NCI-H82 (cell line): ENCODE data around the gene MARK2.
A peak's percentile ranks its signal among the peaks of the same experiment; 100 is the strongest.
"Not testable (repeated sequence)": the region's sequence is repeated elsewhere in the genome, so short reads cannot be mapped to it uniquely, and the experiment has no call there.

Experiments
- DNase-seq: peaks from one replicate; lab custom pipeline; 2025; lab: John Stamatoyannopoulos, UW

MARK2 gene

GRCh38 chr11:63854696-63855095 is 15.8 kb downstream of the MARK2 start:
- no peak for DNase-seq

DNA sequence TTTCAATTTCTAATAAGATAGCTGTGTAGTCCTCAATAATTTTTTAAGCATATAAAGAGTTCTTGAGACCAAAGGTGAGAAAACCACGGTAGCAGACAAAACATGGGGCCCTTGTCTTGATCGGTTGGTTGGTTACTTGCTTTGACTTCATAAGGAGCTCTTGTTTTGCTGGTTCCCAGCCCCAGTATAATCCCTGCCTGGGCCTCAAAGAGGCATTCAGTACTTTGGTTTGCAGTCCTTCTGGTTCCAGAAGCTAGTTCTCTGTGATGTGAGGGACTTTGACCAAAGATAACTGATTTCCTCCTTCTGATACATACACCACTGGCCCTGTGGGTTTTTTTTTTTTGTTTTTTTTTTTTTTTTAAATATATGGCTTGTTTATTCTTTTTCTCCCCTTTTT is 17.1 kb downstream of the MARK2 start:
- no peak for DNase-seq

GRCh38 chr11:63858628-63859550 is 20.0 kb downstream of the MARK2 start:
- DNase-seq: no peak

DNA sequence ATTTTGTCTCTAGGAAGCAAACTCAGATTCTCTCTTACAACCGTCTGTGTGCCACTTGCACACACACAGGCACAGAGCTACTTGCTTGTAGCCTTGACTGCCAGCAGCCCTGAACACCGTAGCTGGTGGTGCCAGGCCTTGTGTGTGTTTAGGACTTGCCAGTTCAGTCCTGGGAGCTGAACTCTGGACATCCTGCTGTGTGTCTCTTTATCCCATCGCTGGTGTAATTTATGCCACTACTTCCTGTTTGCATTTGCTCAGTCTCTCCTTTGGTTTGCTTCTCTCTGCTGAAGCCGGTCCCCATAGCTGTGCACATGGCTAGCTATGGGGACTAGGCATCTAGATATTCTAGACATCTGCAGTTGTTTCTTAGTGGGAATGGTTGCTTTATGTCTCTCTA is 24.0 kb downstream of the MARK2 start:
- no peak for DNase-seq

- DNase-seq: not testable (repeated sequence)
These were observed 24.7 kb downstream of the MARK2 start for GRCh38 chr11:63863620-63864019.

- no peak for DNase-seq
These were observed 27.3 kb downstream of the MARK2 start for GRCh38 chr11:63866211-63866610.

DNA sequence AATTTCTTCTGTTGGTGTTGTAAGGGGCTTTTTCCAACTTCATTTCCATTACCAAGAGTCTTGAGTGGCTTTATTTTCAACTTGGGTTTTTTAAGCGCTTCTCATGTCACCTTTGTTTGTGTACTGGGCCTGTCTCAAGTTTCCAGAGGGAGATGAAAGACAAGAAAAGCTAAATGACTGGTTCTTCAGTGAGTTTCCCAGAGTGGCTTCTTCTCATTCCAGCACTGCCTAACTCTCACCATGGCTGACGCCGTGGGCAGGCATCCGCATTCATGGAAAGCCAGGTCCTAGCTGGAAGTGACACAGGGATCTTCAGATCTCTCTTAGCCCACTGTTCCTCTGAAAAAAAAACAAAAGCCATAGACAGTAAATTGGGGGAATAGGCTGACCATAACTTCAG is 28.6 kb downstream of the MARK2 start:
- DNase-seq: no peak

DNA sequence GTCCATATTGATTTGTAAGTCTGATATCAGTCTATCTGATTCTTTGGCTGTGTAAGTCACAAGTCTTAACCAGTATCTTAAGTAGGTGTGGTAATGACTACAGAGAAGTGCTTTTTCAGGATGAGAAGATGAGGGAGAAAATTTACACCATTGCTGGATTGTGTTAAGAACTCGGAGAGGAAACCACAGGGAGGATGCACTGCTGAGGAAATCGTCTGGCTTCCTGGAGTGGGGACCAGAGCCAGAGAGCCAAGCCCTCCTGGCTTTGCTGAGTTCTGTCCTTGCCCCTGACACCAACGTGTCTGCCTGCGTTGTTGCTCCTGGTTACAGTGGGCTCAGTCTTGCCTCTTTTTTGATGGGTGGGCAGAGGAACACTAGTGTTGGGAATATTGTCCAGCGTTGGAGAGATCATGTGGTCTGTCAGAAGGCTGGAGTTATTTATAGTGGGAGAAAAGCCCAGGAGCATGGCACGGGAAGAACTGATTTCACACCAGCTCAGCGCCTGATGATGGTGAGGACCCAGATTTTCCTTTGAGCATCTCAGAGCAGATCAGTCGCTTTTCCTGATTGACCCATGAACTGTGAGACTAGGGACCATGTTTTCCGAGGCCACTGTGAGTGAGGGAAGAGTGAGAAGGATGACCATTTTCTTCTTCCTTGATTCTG is 29.6 kb downstream of the MARK2 start:
- DNase-seq: no peak

DNA sequence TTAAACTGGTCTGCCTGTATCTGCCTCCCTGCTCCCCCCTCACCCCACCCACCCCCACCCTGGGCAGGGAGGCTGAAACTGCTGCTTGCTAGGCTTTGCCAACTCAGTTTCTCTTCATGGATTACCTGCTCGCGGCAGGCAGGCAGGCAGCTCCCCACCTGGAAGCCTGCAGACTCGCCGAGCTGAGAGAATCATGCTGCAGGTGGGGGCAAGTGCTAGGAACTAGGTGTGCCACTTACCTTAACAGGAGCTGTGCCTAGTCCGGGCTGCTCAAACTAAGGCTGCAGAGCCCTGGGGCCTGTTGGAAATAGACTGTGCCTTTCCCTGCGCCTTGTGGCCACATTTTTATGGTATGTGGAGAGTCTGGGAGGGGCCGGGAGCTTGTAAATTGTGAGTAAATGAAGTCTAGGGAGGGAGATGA is 30.3 kb downstream of the MARK2 start:
- no peak for DNase-seq

DNA sequence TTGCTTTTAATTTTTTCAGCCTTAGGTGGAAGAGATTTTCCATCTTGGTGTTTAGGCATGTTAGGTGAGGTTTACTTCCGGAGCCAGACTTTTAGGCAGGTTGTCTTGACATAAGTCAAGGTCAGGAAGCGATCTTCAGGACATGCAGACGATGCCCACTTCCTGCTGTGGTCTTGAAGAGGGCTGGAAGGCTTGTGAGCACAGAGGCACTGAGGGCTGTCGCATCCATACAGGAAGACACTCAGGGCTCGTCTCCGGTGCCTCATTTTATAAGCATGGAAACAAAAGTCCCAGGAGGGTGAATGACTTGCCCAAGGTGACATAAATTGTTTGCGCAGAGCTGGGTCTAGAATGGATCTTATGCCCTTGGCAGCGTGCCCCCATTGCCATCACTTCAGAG is 30.8 kb downstream of the MARK2 start:
- DNase-seq: no peak

DNA sequence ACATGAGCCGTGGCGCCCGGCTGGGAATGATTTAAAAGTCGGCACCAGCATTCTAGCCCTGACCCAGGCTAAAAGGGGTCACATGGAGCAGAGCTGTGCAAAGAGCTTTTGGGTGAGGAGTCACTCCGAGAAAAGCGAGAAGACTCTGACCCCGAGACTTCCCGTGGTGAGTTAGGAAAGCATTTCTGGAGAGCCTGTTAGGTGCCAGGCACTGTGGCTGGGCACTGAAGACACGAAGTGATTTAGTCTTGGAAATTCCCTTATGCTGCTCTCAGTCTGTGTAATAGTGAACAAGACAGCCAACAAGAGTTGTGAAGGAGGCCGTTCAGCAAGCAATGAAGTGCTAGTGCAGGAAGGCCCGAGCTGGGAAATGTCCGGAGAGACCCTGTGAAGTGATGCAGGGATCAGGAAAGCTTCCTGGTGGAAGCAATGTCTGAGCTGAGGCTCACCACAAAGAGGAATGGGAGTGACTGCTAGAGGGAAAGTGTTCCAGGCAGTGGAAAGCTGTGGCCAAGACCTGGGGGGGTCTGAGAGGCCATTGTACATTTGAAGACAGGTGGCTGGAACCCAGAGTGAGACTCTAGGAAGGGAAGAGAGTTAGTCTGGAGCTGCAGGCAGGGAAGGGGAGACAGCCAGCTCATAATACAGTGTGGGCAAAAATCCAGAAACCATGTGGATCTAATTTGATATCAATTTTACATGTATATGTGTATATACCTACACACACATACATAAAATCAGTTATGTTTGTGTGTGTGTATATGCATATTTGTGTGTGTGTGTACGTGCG is 31.6 kb downstream of the MARK2 start:
- no peak for DNase-seq

- peak; percentile 55 for DNase-seq
These were observed 33.3 kb downstream of the MARK2 start for GRCh38 chr11:63871962-63872799.

DNA sequence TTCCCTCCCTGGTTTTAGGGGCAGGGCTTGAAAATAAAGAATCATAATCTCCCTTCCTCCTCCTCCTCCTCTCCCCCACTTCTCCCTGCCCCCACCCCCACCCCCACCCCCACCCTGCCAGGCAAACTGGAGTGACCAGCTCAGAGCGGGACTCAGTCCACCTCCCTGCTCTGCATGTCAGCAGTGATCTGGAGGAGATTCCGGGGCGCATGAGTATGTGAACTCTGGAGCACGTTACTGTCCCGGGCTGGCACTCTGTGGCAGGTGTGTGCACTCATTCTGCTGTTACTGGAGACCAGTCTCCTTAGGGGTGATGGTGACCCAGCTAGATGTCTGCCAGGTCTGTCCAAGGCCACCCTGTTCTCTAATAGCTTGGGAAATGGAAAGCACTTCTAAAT is 33.9 kb downstream of the MARK2 start:
- no peak for DNase-seq

DNA sequence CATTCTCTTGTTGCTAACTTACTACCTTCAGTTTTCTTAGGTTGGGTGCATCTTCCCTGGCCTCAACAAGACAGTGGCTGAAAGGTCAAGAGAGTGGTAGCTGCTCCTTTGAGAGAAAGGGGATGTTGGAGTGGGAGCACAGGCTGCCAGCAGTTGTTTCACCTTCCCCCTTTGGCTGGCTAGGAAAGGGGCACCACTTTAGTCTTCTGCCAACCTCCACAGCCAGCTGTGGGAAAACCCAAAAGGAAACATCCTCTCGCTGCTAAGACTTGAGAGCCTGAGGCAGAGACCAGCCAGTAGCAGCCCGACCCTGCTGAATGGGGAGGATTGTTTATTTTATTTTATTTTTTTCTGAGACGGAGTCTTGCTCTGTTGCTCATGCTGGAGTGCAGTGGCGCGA is 34.4 kb downstream of the MARK2 start:
- DNase-seq: no peak

GRCh38 chr11:63874511-63874910 is 35.6 kb downstream of the MARK2 start:
- peak; percentile 31 for DNase-seq

- DNase-seq: no peak
These were observed 36.7 kb downstream of the MARK2 start for GRCh38 chr11:63875506-63876065.

DNA sequence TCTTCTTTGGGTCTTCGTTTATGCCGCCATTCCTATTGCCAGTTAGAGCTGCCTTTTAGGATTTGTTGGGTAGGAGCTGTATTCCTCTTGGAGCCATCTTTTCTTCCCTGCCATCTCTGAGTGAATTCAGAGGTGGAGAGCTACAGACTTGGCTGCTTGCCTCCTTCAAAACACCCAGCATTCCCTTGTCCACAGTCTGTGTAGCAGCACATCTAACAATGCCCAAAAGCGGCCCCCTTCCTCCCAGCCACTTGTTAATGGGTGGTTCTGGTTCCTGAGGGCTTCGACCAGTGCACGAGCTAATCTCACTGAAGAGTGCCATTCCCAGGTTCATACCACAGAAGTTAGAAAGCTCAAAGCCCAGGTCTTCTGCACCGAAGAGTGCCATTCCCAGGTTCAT is 37.7 kb downstream of the MARK2 start:
- DNase-seq: no peak

DNA sequence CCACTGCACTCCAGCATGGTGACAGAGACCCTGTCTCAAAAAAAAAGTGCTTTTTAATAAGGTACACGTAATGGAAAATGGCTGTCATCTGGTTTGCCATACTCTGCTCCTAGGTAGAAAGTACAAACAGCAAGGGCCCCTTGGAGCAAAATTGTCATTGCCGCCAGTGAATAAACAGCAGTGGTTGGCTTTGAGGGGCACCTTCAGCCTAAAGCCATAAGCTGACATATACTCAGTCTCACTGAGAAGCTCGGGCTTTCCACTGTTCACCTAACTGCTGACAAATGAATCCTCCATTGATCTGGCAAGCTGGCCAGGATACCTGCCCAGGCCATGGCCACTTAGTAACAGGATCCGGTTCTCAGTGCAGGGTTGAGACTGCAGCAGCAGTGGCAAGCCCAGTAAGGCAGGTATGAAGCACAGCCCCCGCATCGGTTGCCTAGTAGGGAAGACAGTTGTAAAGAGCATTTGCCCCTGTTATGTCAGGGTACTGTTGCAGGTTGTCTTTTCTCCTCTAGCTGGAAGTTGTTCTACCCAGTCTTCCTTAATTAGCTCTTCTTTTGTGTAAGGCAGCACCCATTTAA is 38.8 kb downstream of the MARK2 start:
- DNase-seq: no peak

DNA sequence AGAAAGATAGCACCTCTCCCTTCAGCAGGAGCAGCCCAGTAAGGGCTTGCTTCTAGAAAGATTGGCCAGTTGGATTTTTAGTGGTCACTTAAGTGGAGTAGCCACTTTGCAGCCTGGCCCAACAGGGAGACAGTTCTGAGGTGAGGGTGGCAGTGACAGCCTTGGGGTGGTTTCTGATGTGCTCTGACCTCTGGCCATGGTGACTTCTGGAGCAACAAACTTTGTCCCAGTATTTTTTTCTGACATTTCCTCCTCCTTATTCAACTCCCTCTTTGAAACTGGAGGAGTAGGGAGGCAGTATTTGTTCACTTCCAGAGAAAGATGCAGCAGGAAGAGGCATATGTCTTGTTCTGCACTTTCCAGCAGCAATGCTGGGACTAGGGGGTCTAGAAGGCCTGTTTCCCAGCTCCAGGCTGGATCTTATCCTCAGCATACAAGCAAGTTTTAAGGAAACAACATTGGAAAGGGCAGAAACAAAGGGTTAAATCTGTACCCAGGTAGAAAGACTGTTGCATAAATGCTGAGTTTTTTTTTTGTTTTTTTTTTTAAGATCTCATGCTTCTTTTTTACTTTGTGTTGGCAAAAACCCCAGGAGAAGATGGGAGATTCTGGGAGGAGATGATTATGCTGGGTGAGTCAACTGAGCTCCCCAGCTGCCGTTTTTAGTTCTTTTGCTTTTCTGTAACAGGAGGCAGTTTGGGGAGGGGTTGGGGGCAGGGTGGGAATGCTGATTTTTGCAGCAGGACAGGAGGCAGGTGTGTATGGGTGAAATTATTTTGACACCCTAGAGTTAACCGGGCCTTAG is 40.9 kb downstream of the MARK2 start:
- no peak for DNase-seq

GRCh38 chr11:63880403-63880790 is 41.5 kb downstream of the MARK2 start:
- no peak for DNase-seq
